Esophagus muscularis mucosa (tissue), 4 donors: ENCODE data around the gene TNP1. TPM values are rescaled to one million over a fixed set of nuclear protein-coding genes. Genes with fewer than 3 reads are reported as not detected.

Experiments used
- DNase-seq: peaks from one replicate; pipeline ENCODE4 v3.0.0-alpha.2; 2017; ENCODE audit errors: extremely low spot score
- H3K27ac ChIP-seq, 4 donors: fragments of 200-600 bp; sonication (generic); replicated peaks in 1 of 4; 1 replicate in 3 of 4; 2 replicates in 1 of 4; pipeline ENCODE4 v1.5.1; 2016 to 2019; ENCODE audit warnings: mild to moderate bottlenecking in 1 of 4
- H3K27me3 ChIP-seq, 4 donors: fragments of 200-600 bp; sonication (generic); one replicate each; pipeline versions ENCODE4 v1.5.1 to v1.6.0; 2016 to 2019
- H3K36me3 ChIP-seq, 4 donors: fragments of 200-600 bp; sonication (generic); one replicate each; pipeline ENCODE4 v1.5.1; 2016 to 2019
- H3K4me1 ChIP-seq, 4 donors: fragments of 200-600 bp; sonication (generic); one replicate each; pipeline ENCODE4 v1.5.1; 2016 to 2019
- H3K4me3 ChIP-seq, 4 donors: fragments of 200-600 bp; sonication (generic); 1 replicate in 2 of 4; 2 replicates in 2 of 4; pipeline ENCODE4 v1.5.1; 2016 to 2019; ENCODE audit warnings: mild to moderate bottlenecking in 4 of 4, moderate library complexity in 1 of 4
- H3K9me3 ChIP-seq, 4 donors: fragments of 200-600 bp; sonication (generic); 1 replicate in 3 of 4; 2 replicates in 1 of 4; pipeline ENCODE4 v1.5.1; 2016 to 2019
- EP300 ChIP-seq: sonication (generic); formaldehyde crosslinking; IDR thresholded peaks from one replicate; pipeline ENCODE4 v1.6.1; 2017; ENCODE audit warnings: antibody characterized with exemption
- POLR2A ChIP-seq: fragments of 450-650 bp; IDR thresholded peaks from one replicate; pipeline ENCODE4 v1.6.1; 2017; ENCODE audit warnings: antibody characterized with exemption, moderate library complexity, mild to moderate bottlenecking, low read depth
- POLR2AphosphoS5 ChIP-seq, 2 donors: sonication (generic); formaldehyde crosslinking; IDR thresholded peaks; one replicate each; pipeline ENCODE4 v1.6.1; 2017; ENCODE audit warnings: antibody characterized with exemption in 2 of 2
- WGBS: methylation state at CpG from one replicate; pipeline ENCODE4 v1.1.5; 2018; 5-methylcytosine and 5-hydroxymethylcytosine counted together
- intact Hi-C: fragments of 100-400 bp; cut with DNase I; formaldehyde crosslinking; loops from one replicate; pipeline ENCODE4 v1.15.1; 2023
- total RNA-seq, 4 donors: library from RNA; depleted of rRNA; stranded (reverse); fragments of >200 nt; gene quantifications; one replicate each; pipeline versions ENCODE4 v1.1.0 to v1.2.1, GENCODE V29; 2016
- TF ChIP-seq, protein P1 (sequence below), 3 experiments: fragments of 200-600 bp in 2 of 3; fragments of 450-650 bp in 1 of 3; sonication (generic) in 2 of 3; IDR thresholded peaks; one replicate each; pipeline ENCODE4 v1.5.1; 2017 to 2019; ENCODE audit warnings: antibody characterized with exemption in 3 of 3, mild to moderate bottlenecking in 2 of 3, moderate library complexity in 1 of 3

Gene TNP1
- total RNA-seq, 4 donors from 2014 or later = not detected

DNA sequence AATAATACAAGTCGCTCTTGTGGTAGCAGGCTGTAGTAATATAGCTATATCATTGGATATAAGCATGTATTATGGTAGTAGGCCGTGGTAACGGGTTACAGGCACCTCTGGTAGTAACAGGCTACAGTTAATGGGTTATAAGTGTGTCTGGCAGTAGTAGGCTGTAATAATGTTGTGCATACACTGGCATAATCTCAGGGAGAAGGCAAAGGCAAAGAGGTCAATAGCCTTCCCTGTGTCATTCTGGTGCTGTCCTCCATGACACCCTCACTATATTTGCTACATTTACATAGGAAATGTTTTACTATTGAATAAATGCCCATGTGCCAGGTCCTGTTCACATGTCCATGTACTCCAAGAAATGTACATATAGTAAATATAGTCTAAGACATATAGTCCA lies 12.8 kb upstream of the TNP1 start:
- Histone ChIP-seq H3K4me1 (no peaks in the 10 kb centered on the region), H3K27ac (no peak overlapping the region), H3K36me3 (no peaks in the 10 kb centered on the region), H3K4me3 (no peak overlapping the region), H3K27me3 (no peaks in the 10 kb centered on the region), H3K9me3 (no peaks in the 10 kb centered on the region)
- intact Hi-C loops = no loop called here
- WGBS = 98% methylated on average over 3 of the region's 3 CpGs
- no peak for DNase-seq
- TF ChIP-seq, protein P1, sequence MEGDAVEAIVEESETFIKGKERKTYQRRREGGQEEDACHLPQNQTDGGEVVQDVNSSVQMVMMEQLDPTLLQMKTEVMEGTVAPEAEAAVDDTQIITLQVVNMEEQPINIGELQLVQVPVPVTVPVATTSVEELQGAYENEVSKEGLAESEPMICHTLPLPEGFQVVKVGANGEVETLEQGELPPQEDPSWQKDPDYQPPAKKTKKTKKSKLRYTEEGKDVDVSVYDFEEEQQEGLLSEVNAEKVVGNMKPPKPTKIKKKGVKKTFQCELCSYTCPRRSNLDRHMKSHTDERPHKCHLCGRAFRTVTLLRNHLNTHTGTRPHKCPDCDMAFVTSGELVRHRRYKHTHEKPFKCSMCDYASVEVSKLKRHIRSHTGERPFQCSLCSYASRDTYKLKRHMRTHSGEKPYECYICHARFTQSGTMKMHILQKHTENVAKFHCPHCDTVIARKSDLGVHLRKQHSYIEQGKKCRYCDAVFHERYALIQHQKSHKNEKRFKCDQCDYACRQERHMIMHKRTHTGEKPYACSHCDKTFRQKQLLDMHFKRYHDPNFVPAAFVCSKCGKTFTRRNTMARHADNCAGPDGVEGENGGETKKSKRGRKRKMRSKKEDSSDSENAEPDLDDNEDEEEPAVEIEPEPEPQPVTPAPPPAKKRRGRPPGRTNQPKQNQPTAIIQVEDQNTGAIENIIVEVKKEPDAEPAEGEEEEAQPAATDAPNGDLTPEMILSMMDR (IDR thresholded peaks at IDR 0.05) = no peak
- TF ChIP-seq POLR2AphosphoS5 (IDR thresholded peaks at IDR 0.05) (no peak), POLR2A (no peak), EP300 (no peak)

DNA sequence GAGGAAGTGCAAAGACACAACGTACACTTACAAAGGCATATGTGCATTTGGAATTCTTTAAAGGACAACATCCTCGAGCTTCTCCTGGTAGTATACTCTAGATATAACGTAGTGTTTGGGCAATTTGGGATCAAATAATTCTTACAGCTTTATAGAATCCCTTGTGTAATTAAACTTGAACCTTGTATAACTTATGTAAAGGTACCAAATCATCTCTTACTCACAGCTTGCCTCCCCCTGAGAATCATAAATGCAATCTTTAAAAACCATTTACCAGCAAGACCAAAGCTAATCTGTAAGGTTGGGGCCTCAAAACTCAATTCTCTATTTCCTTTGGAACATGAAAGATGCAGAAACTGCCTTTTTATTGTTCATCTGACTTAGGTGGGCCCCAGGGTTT lies 12.2 kb upstream of the TNP1 start:
- DNase-seq = no peak
- TF ChIP-seq POLR2A (no peak), POLR2AphosphoS5 (IDR thresholded peaks at IDR 0.05) (no peak), EP300 (no peak)
- TF ChIP-seq, protein P1 (IDR thresholded peaks at IDR 0.05) = no peak
- H3K27ac ChIP-seq = no peak overlapping the region
- H3K27me3 ChIP-seq = no peaks in the 10 kb centered on the region
- no peaks in the 10 kb centered on the region for H3K4me1 ChIP-seq
- H3K36me3 ChIP-seq = no peaks in the 10 kb centered on the region
- WGBS = 81% methylated on average over 3 of the region's 3 CpGs
- no peaks in the 10 kb centered on the region for H3K9me3 ChIP-seq
- intact Hi-C loops = no loop called here
- no peak overlapping the region for H3K4me3 ChIP-seq

DNA sequence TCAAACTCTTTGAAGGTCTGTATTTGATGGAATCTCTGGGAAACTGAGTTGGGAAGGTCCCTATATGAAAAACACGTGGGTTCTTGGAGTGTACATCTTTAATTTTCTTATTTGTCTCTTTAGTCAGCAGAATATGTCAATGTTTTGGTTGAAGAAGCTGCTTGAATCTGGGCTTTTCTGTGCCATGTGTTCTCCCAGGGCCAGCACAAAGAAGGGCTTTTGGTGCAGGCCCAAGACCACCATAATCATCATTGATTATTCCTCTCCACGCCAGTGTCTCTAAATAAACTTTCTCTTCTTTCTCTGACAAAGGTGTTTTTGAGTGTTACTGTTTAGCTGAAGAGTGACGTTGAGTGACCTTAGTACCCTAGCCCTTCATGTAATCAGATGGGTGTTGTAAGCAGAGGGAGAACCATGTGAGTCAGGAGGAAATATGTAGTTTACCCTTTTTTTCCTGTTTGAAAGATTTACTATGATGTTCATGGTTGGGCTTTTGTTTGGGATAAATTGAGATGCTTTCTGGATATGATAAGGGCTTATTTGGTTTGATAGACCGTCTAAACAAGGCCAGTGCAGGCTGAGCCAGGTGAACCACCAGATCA lies 11.6 kb upstream of the TNP1 start:
- no peak for DNase-seq
- Histone ChIP-seq H3K27me3 (no peaks in the 10 kb centered on the region), H3K9me3 (no peaks in the 10 kb centered on the region), H3K36me3 (no peaks in the 10 kb centered on the region), H3K27ac (no peak overlapping the region), H3K4me3 (no peak overlapping the region), H3K4me1 (no peaks in the 10 kb centered on the region)
- TF ChIP-seq POLR2AphosphoS5 (IDR thresholded peaks at IDR 0.05) (no peak), POLR2A (no peak), EP300 (no peak)
- TF ChIP-seq, protein P1 (IDR thresholded peaks at IDR 0.05) = no peak
- 76% methylated on average over 4 of the region's 4 CpGs for WGBS
- intact Hi-C loops = no loop called here

DNA sequence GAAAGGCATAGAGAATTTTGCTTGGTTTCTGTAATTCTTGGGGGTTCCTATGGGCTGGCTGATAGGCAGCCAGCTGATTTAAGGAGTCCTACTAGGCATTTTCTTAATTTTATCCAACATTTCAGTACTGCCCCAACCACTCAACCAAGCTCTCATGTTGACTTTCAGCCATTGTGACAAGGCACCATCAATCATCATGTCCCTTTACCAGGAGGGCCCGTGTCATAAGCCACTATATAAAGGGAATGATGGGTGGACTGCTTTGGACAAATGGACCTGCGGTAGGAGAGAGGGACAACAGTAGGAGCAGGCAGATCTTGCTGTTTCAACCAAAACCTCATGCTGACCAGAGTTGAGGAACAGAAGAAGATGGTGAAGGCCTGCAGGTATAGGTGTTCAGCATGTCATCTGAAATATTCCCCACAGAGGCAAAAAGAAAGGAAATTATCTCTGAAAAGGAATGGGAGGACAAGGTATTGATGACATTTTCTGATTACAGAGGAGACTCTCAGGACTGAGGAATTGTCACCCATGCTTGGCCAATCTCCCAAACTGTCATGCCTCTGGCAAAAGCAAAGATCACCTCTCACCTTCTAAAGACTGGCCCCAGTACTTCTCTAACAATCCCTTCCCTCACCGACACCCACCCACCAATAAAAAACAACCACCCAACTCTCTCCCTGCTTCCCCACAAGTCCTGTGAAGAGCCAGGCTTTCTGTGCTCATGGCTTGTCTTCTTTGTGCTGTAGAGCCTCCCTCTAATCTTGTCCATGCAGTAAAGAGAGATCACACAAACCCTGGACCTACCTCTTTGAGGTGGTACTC lies 10.9 kb upstream of the TNP1 start:
- DNase-seq = no peak

More for the DNA sequence above, 10.9 kb upstream of the TNP1 start:
- H3K4me3 ChIP-seq = no peak overlapping the region
- no peak overlapping the region for H3K27ac ChIP-seq
- H3K9me3 ChIP-seq = no peaks in the 10 kb centered on the region
- TF ChIP-seq POLR2AphosphoS5 (IDR thresholded peaks at IDR 0.05) (no peak), EP300 (no peak), POLR2A (no peak)
- TF ChIP-seq, protein P1 (IDR thresholded peaks at IDR 0.05) = no peak
- intact Hi-C loops = no loop called here
- H3K36me3 ChIP-seq = no peaks in the 10 kb centered on the region
- 93% methylated on average over 3 of the region's 3 CpGs for WGBS
- no peaks in the 10 kb centered on the region for H3K4me1 ChIP-seq
- H3K27me3 ChIP-seq = no peaks in the 10 kb centered on the region
